ENCODE results near the gene ELMO3. TPM values are rescaled to one million over a fixed set of nuclear protein-coding genes. Genes with fewer than 3 reads are reported as not detected.
A peak's percentile ranks its signal among the peaks of the same experiment; 100 is the strongest.

ELMO3 gene
- total and polyA plus RNA-seq, 2 of the 13 experiments (the other 11 are each of a cell fraction or from before 2014, with no cell fraction given) = 2.6 to 4.0 TPM

DNA sequence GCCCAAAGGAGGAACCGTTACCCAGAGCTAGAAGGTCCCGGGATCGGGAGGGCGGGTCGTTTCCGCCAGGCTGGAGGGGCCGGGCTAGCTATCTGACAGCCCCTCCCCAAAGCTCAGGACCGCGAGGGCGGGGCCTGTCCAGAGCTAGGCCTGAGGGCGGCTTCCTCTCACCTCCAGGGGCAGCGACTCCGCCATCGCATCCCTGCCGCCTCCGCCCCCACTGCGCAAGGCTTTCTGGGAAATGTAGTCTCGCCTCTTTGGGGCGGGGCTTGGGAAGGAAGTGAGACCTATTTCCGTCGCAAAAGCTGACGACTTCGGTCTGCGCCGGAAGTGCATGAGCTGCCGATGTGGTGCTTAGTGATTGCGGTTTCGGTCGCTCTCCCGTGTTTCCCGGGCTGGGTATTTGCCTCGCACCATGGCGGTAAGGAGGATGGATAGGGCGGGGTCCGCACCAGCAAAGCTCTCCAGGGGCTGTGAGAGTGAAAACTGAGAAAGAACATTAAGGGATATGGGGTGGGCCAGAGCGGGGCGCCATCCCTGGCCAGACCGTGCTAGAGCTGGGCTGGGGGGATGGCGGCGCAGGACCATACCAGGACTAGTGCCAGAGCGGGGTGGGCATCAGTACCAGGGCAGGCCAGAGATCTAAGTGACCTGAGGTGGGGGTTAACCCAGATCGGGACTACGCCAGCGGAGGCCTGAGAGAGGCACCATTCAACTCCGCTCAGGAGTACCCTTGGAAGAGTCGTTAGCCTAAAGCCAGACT, 28.1 kb downstream of the ELMO3 start, which contains the start of gene TMEM208 (continued):
- 0 out of 2 replicates have a peak, but pooled peaks have one; percentile 12 for TF ChIP-seq NR2F6 (IDR thresholded peaks at IDR 0.05)
- peak; percentile 69 for TF ChIP-seq NR2F6 (CRISPR knock-in tag; IDR thresholded peaks at IDR 0.05)
- TF ChIP-seq ZMYM2 (CRISPR knock-in tag; IDR thresholded peaks at IDR 0.05) = no peak; the same call in 1 of the 2 replicates
- peak; percentile 100 for TF ChIP-seq GABPA (IDR thresholded peaks at IDR 0.05; ENCODE audit: low read depth, low read length)
- TF ChIP-seq GABPA (CRISPR knock-in tag; IDR thresholded peaks at IDR 0.05; ENCODE audit: low read depth) = peak; percentile 100
- 0 out of 2 replicates have a peak, but pooled peaks have one; percentile 51 for TF ChIP-seq ZNF546 (CRISPR knock-in tag; conservative IDR thresholded peaks at IDR 0.05)
- TF ChIP-seq RXRA (CRISPR knock-in tag; IDR thresholded peaks at IDR 0.05) = peak; percentile 89
- no peak for TF ChIP-seq TRIM24 (CRISPR knock-in tag; IDR thresholded peaks at IDR 0.05)
- TF ChIP-seq FOXO1 (CRISPR knock-in tag; IDR thresholded peaks at IDR 0.05) = peak; percentile 67; the same call in 1 of the 2 replicates
- TF ChIP-seq, protein P1, sequence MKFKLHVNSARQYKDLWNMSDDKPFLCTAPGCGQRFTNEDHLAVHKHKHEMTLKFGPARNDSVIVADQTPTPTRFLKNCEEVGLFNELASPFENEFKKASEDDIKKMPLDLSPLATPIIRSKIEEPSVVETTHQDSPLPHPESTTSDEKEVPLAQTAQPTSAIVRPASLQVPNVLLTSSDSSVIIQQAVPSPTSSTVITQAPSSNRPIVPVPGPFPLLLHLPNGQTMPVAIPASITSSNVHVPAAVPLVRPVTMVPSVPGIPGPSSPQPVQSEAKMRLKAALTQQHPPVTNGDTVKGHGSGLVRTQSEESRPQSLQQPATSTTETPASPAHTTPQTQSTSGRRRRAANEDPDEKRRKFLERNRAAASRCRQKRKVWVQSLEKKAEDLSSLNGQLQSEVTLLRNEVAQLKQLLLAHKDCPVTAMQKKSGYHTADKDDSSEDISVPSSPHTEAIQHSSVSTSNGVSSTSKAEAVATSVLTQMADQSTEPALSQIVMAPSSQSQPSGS (CRISPR knock-in tag; IDR thresholded peaks at IDR 0.05) = peak; percentile 95
- no peak for TF ChIP-seq ELF4 (CRISPR knock-in tag; IDR thresholded peaks at IDR 0.05; ENCODE audit: borderline replicate concordance)
- TF ChIP-seq BHLHE40 (IDR thresholded peaks at IDR 0.05; ENCODE audit: low read length) = 0 out of 2 replicates have a peak, but pooled peaks have one; percentile 17
- no peak for TF ChIP-seq ZNF33A (CRISPR knock-in tag; IDR thresholded peaks at IDR 0.05; ENCODE audit: borderline replicate concordance)
- peak; percentile 92 for TF ChIP-seq YY1 (IDR thresholded peaks at IDR 0.05; ENCODE audit: insufficient read depth, insufficient replicate concordance, low read depth, low read length)
- peak; percentile 41; the same call in 1 of the 2 replicates for TF ChIP-seq KLF15 (CRISPR knock-in tag; IDR thresholded peaks at IDR 0.05; ENCODE audit: borderline replicate concordance)
- TF ChIP-seq TP53 (CRISPR knock-in tag; conservative IDR thresholded peaks at IDR 0.05) = peak; percentile 77; the same call in 1 of the 2 replicates
- TF ChIP-seq, protein P2, sequence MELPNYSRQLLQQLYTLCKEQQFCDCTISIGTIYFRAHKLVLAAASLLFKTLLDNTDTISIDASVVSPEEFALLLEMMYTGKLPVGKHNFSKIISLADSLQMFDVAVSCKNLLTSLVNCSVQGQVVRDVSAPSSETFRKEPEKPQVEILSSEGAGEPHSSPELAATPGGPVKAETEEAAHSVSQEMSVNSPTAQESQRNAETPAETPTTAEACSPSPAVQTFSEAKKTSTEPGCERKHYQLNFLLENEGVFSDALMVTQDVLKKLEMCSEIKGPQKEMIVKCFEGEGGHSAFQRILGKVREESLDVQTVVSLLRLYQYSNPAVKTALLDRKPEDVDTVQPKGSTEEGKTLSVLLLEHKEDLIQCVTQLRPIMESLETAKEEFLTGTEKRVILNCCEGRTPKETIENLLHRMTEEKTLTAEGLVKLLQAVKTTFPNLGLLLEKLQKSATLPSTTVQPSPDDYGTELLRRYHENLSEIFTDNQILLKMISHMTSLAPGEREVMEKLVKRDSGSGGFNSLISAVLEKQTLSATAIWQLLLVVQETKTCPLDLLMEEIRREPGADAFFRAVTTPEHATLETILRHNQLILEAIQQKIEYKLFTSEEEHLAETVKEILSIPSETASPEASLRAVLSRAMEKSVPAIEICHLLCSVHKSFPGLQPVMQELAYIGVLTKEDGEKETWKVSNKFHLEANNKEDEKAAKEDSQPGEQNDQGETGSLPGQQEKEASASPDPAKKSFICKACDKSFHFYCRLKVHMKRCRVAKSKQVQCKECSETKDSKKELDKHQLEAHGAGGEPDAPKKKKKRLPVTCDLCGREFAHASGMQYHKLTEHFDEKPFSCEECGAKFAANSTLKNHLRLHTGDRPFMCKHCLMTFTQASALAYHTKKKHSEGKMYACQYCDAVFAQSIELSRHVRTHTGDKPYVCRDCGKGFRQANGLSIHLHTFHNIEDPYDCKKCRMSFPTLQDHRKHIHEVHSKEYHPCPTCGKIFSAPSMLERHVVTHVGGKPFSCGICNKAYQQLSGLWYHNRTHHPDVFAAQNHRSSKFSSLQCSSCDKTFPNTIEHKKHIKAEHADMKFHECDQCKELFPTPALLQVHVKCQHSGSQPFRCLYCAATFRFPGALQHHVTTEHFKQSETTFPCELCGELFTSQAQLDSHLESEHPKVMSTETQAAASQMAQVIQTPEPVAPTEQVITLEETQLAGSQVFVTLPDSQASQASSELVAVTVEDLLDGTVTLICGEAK (IDR thresholded peaks at IDR 0.05) = peak; percentile 98
- TF ChIP-seq, protein P2 (CRISPR knock-in tag; IDR thresholded peaks at IDR 0.05) = peak; percentile 31; the same call in 1 of the 2 replicates

All from HepG2 (cell line).